Glomerular visceral epithelial cell (primary cell): ENCODE measurements around the gene TTC28.

Experiments
- DNase-seq: peaks from one replicate; pipeline ENCODE4 v3.0.0-alpha.2; 2016; ENCODE audit errors: extremely low spot score

The TTC28 gene

GRCh38 chr22:28269277-28269676 is 410.4 kb downstream of the TTC28 start:
- no peak for DNase-seq

DNA sequence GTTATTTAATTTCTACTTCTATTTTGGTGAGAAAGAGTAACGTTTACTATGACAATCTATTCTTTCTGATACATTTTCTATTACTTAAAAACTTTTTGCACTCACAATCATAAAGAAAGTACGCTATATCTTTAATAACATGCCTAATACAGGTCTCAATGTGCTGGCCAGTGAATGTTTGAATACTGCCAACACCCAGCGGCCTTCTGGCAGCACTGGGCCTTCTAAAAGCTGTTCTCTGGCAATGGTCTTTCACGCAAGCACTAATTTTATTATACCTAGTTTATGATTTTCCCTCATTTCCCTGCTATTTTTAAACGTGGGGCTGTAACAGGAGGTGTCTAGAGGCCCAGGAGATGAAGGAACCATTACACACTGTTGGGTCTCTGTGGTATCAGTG is 410.8 kb downstream of the TTC28 start:
- DNase-seq = no peak

DNA sequence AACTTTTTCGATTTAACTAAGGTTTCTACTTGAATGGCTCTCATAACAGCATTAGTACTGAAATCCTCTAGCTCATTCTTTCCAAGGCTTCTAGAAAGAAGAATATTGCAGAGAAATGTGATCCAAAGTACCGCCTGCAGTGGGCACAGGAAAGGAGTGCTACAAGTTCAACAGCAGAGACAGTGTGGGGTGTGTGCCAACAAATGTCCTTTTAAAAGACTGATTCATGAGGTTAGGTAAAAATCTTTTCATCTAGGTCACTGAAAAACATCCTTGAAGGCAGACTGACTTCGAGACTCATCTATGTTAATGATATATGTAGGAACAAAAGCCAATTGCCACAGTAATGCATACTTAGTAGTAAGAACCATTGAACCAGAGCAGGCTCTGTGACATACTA is 411.5 kb downstream of the TTC28 start:
- DNase-seq = no peak

GRCh38 chr22:28260619-28261018 is 419.0 kb downstream of the TTC28 start:
- no peak for DNase-seq

GRCh38 chr22:28259774-28260312 is 419.8 kb downstream of the TTC28 start:
- no peak for DNase-seq

DNA sequence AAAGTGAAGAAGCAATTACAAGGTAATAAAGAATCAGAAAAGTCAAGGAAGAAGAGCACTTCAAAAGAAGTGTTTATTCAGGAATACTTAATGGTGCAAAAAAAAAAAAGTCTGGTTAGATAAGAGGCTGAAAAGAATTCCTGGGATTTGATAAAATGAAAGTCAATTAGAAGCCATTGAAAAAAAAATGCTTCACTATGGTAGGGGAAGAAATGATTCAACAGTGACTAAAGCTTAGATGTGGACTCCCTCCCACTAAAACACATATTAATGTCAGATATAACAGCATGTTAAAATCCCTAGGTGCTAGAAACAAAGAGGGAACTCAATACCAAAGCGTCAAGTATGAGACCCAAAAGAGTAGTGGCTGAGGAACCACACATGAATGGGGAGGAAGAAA is 425.2 kb downstream of the TTC28 start:
- no peak for DNase-seq

DNA sequence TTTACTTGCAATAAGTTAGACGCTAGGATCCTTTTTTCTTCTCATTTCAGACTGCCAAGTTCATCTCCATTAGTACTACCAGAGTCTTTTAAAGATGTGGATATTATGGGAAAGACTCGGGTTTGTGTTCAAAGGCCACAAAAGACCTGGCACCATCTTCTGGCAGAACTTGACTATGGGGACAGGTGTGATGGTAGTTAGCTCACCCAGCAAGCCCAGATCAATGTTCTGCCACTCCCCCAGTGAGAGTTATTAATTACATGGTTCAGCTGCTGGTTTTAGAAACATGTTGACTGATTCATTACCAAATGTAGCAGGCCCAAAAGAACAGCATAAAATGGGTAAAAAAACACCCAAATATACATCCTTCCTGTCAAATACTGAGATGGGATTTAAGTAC is 427.1 kb downstream of the TTC28 start:
- no peak for DNase-seq

DNA sequence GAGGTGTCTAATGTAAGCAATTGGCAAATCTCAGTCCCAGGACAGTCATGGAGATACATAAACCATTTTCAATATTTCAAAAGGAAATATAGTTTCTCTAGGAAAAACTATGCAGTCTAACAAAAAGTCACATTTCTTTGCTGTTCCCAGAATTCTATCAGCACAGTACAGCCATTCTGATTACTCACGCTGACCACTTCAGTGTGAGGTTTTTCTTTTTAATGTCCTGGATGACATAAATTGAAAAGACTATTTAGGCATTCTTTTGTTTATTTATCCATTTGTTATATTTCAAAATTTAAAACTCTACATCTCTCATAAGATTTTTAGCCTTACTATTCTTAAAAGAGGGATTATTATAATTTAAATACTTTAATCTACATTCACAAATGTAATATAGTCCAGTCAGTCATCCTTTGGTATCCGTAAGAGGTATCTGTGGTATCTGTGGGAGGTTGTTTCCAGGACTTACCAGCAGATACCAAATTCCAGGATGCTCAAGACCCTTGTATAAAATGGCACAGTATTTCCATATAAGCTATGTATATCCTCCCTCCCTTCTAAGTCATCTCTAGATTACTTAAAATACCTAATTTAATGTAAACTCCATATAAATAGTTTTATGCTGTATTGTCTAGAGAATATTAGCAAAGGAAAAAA is 429.5 kb downstream of the TTC28 start:
- DNase-seq = no peak

DNA sequence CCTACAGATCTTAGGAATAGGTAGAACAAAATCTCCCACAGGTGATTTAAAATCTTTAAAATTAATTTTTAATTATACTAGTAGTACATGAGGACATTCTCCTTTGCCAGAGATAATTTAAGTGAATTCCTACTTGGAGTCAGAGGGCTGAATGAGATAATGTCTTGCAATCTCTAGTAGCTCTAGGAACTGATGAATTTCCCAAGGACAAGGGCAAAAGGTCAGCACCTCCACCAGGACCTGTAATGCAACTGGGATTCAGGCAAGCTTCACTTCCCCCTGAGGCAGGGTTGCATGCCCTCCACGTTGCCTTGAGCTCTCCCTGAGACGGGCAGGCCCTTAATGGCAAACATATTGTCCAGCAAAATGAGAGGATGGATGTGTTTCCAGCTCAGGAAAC is 430.2 kb downstream of the TTC28 start:
- no peak for DNase-seq

- DNase-seq = no peak
These were observed 431.8 kb downstream of the TTC28 start for GRCh38 chr22:28247667-28248363.

GRCh38 chr22:28247136-28247535 is 432.5 kb downstream of the TTC28 start:
- DNase-seq = no peak

DNA sequence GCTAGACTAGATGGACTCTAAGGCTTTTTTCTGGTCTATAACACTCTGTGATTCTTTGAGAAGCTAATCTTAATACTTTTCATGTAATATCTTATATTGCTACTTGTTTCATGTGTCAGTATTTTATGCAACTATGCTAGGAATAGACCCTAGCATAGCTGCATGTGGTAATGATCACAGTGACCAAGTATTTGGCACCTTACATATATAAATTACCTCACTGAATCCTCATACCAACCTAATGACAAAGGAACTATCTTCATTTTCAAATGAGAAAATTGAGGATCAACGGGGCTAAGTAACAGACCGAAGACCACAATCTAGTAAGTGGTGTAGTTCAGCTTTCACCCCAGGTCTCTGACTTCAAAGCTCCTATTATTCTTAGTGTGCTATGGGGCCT is 433.2 kb downstream of the TTC28 start:
- DNase-seq = peak; percentile 90

DNA sequence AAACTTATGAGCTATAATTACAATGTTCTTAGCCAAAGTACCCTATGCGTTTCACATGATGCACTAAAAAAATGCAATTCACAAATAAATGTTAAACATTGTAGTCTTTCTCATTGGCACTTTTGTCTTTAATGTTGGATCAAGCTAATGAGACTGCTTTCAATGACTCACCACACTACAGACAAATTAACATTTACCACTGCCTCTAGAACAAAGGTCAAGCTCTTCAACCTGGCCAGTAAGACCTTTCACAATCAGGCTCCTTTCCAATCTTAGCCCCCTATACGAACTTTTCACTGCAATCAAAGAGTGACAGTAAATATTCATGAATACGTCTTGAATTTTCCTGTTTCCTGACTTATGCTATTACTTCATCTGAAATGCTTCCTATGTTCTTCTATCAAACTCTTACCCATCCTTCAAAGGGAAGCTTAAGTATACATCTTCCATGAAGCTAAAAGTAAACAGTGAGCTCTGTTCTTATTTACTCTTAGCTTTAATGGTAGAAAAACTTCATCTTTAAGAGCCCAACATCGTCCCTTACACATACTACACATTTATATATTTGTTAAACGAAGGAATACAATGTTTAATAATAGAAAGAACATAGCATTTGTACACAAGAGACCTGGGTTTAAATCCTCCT is 433.9 kb downstream of the TTC28 start:
- DNase-seq = no peak

DNA sequence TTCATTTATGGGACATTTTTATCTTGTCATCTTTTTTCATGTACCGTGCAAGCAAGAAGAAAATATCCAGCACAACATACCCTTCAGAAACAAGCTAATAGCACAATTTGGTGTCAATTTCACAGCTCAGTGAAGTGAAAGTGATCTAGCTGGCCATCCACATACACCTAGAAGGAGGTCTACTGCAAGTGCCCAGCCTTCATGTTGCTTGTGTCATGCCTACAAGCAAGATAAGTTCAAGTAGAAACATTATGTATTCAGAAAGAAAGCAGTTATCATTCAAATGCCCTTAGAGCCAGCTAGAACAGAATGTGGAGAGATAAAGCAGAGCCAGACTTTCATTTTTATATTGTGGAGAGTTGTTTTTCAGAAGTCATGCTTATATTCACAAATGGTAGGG is 434.9 kb downstream of the TTC28 start:
- no peak for DNase-seq

DNA sequence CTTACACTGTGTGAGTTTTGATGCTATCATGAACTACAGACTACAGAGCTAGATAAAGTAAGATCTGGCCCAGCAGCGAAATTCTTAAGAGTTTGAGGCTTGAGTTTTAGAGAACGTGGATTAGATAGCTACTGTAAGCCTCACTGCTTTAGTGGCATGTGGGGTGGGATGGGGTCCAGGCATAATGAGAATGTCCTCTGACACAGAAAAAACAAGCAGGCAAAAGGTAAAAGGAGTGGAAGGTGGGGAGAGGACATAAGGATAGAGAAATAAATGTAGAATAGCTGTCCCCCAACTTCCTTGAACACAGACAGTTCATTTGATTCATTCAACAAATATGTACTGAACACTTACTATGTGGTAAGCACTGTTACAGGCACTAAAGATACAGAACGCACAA is 436.1 kb downstream of the TTC28 start:
- peak; percentile 78 for DNase-seq

GRCh38 chr22:28241656-28242290 is 437.9 kb downstream of the TTC28 start:
- no peak for DNase-seq

DNA sequence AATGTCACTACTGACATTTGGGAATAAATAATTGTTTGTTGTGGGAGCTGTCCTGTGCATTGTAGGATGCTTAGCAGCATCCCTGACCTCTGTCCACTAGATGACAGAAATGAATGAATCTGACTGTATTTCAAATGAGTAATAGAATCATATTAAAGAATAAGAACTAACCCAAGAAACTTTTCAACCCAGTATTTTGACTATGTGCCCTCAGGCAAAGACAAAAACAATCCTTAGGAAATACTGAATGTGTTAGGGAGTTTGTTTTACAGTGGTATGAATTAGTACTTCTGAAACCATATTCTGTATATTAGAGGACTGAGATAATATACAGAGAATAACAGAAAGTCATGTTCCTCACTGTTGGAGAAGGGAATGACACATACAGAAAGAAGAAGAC is 439.7 kb downstream of the TTC28 start:
- no peak for DNase-seq

- no peak for DNase-seq
These were observed 441.9 kb downstream of the TTC28 start for GRCh38 chr22:28237783-28238182.

DNA sequence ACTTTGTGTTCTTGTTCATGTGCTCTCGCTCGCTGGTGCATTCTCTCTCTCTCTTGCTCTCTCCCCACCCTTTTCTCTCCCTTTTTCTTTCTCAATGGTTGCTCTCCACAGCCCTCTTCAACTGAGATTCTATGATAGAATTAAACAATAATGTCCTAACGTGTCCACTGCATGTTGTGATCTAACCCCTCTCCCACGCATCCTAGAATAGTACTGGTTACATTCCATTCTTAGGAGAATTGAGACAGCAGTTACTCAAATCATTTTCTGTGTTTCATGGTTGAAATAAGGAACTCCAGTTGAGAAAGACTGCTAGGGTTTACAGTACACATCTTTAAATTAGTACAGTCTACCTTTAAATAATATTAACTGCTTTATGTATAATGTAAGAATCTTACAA is 442.5 kb downstream of the TTC28 start:
- no peak for DNase-seq

GRCh38 chr22:28232204-28232603 is 447.4 kb downstream of the TTC28 start:
- no peak for DNase-seq

GRCh38 chr22:28231441-28231840 is 448.2 kb downstream of the TTC28 start:
- peak; percentile 69 for DNase-seq

GRCh38 chr22:28230671-28231070 is 449.0 kb downstream of the TTC28 start:
- peak; percentile 21 for DNase-seq
